HepG2 (cell line): ENCODE measurements around the gene CDC34. TPM values are rescaled to one million over a fixed set of nuclear protein-coding genes. Genes with fewer than 3 reads are reported as not detected.

Source experiments
- ATAC-seq: fragments of 200-7000 bp; cut with Tn5 transposase; 3 replicates; pipeline ENCODE4 v1.9.1; 2020; ENCODE audit warnings: mild to moderate bottlenecking, moderate library complexity
- BruUV-seq: library from RNA; stranded (reverse); fragments of 400-500 nt; replicated peaks from 2 replicates; lab custom pipeline; 2021; lab: Mats Ljungman, UMichigan
- CTCF ChIA-PET: fragments of 300-600 bp; formaldehyde crosslinking; extraction: SDS; loops from one replicate; lab custom pipeline; 2021; ENCODE audit warnings: low total read pairs, inconsistent platforms, low intra/inter-chr PET ratio; lab: Yijun Ruan, JAX
- POLR2A ChIA-PET: fragments of 350-600 bp; sonication (Branson Sonifier 250); formaldehyde crosslinking; loops from one replicate; lab custom pipeline; 2020; ENCODE audit warnings: antibody characterized with exemption, inconsistent platforms; lab: Yijun Ruan, JAX
- DNase-seq: peaks from one replicate; pipeline ENCODE4 v3.0.0-alpha.2; 2015; ENCODE audit warnings: low spot score
- FAIRE-seq: peaks from 3 replicates; lab custom pipeline; 2011; peaks lifted over from hg19 to GRCh38; lab: Jason Lieb, UNC
- H2AFZ ChIP-seq: one replicate; pipeline ENCODE4 v1.6.1; 2011; ENCODE audit warnings: low read length, inconsistent platforms
- H3K27ac ChIP-seq: fragments of 300-600 bp; 3 replicates; pipeline ENCODE4 v1.8.0; 2011; ENCODE audit warnings: mixed run types, mild to moderate bottlenecking, mixed read lengths, low read length, inconsistent platforms; ENCODE audit not compliant: insufficient read depth; ENCODE audit errors: extremely low read length
- H3K27me3 ChIP-seq, 2 experiments: fragments of 200-600 bp in 1 of 2; 2 replicates in 1 of 2; 3 replicates in 1 of 2; pipeline versions ENCODE4 v1.6.0 to v1.8.0; 2011; ENCODE audit warnings: low read length in 2 of 2, mild to moderate bottlenecking in 2 of 2, moderate library complexity in 2 of 2, inconsistent platforms in 1 of 2; ENCODE audit not compliant: insufficient read depth in 2 of 2, control insufficient read depth in 1 of 2
- H3K36me3 ChIP-seq, 2 experiments: fragments of 200-600 bp in 1 of 2; replicated peaks in 1 of 2; 2 replicates in 1 of 2; 3 replicates in 1 of 2; pipeline versions ENCODE4 v1.5.1 to v1.8.0; 2011; ENCODE audit warnings: low read length in 2 of 2, inconsistent platforms in 1 of 2; ENCODE audit not compliant: insufficient read depth in 2 of 2, control insufficient read depth in 1 of 2
- H3K4me1 ChIP-seq: 2 replicates; pipeline ENCODE4 v1.5.1; 2012; ENCODE audit warnings: low read length, inconsistent platforms; ENCODE audit not compliant: insufficient read depth
- H3K4me2 ChIP-seq: 2 replicates; pipeline ENCODE4 v1.6.0; 2011; ENCODE audit warnings: low read depth, low read length, inconsistent platforms
- H3K4me3 ChIP-seq, 3 experiments: fragments of 200-600 bp in 1 of 3; sonication (generic), shearing (Covaris generic) in 1 of 3; replicated peaks in 1 of 3; 2 replicates each; pipeline ENCODE4 v1.5.1; 2011 to 2016; ENCODE audit warnings: low read length in 3 of 3, inconsistent platforms in 2 of 3, low read depth in 2 of 3, mild to moderate bottlenecking in 2 of 3, control low read depth in 1 of 3, mixed read lengths in 1 of 3; ENCODE audit not compliant: insufficient read depth in 1 of 3
- H3K79me2 ChIP-seq: one replicate; pipeline ENCODE4 v1.6.1; 2011; ENCODE audit warnings: low read length, inconsistent platforms; ENCODE audit not compliant: insufficient read depth
- H3K9ac ChIP-seq: 2 replicates; pipeline ENCODE4 v1.6.0; 2011; ENCODE audit warnings: mild to moderate bottlenecking, low read depth, low read length, inconsistent platforms; ENCODE audit not compliant: insufficient read depth
- H3K9me3 ChIP-seq: 2 replicates; pipeline ENCODE4 v1.5.1; 2012; ENCODE audit warnings: mild to moderate bottlenecking, low read length
- H4K20me1 ChIP-seq: 2 replicates; pipeline ENCODE4 v1.6.0; 2011; ENCODE audit warnings: inconsistent platforms, mild to moderate bottlenecking, low read length, moderate library complexity; ENCODE audit not compliant: insufficient read depth
- AGO2 ChIP-seq: fragments of 200-400 bp; formaldehyde crosslinking; optimal IDR thresholded peaks from 2 replicates; pipeline ENCODE3; 2017; ENCODE audit warnings: mild to moderate bottlenecking, low read depth, low read length, moderate library complexity
- AKAP8 ChIP-seq: sonication (generic); formaldehyde crosslinking; IDR thresholded peaks from 2 replicates; pipeline ENCODE4 v1.5.1; 2020; ENCODE audit warnings: mild to moderate bottlenecking, missing genetic modification reagents
- ATF1 ChIP-seq: IDR thresholded peaks from 2 replicates; pipeline ENCODE4 v1.6.1; 2016; ENCODE audit warnings: mild to moderate bottlenecking, control low read depth
- MXD3 ChIP-seq: IDR thresholded peaks from 2 replicates; pipeline ENCODE4 v1.6.1; 2016; ENCODE audit warnings: mild to moderate bottlenecking, missing biosample characterization, missing genetic modification reagents
- POLR2A ChIP-seq, 2 experiments: IDR thresholded peaks; 2 replicates each; pipeline ENCODE4 v1.6.1; 2011; ENCODE audit warnings: low read depth in 2 of 2, low read length in 2 of 2, mild to moderate bottlenecking in 1 of 2, moderate library complexity in 1 of 2; ENCODE audit not compliant: insufficient read depth in 1 of 2
- TFAP4 ChIP-seq: sonication (generic); IDR thresholded peaks from 2 replicates; pipeline ENCODE4 v1.6.1; 2016; ENCODE audit warnings: low read depth, borderline replicate concordance
- ZNF609 ChIP-seq: sonication (generic); formaldehyde crosslinking; IDR thresholded peaks from 2 replicates; pipeline ENCODE4 v1.4.0; 2020; ENCODE audit warnings: mild to moderate bottlenecking, missing genetic modification reagents, borderline replicate concordance
- WGBS: methylation state at CpG from one replicate; pipeline ENCODE4 v1.1.6; 2017; ENCODE audit warnings: low lambda C conversion rate; 5-methylcytosine and 5-hydroxymethylcytosine counted together
- in situ Hi-C: cut with HindIII; loops from 2 replicates; pipeline ENCODE4 v1.10.0; 2017; ENCODE audit warnings: low pct_unique_long_range_greater_than_20kb; ENCODE audit not compliant: extremely low pct_ligation_motif_present
- intact Hi-C: fragments of 100-400 bp; cut with micrococcal nuclease; formaldehyde crosslinking; loops from one replicate; pipeline ENCODE4 v1.10.0; 2022; ENCODE audit not compliant: unreplicated experiment
- polyA plus RNA-seq, 8 experiments: library from polyadenylated mRNA; depleted of rRNA in 3 of 8; stranded (reverse) in 7 of 8; unstranded in 1 of 8; fragments of >200 nt; fragmentation: Illumina TruSeq in 4 of 8; extraction: Trizol in 4 of 8; gene quantifications; 2 replicates each; pipeline versions ENCODE4 v1.2.1 to v1.2.3, GENCODE V29; 2011 to 2016; ENCODE audit warnings: low read depth in 4 of 8, missing spikeins in 1 of 8, mixed read lengths in 1 of 8; ENCODE audit not compliant: insufficient read depth in 1 of 8
- total RNA-seq, 5 experiments: library from RNA; depleted of rRNA; stranded (reverse); fragments of >200 nt; fragmentation: Illumina TruSeq; extraction: Trizol; gene quantifications; 2 replicates each; pipeline ENCODE4 v1.2.3, GENCODE V29; 2016; ENCODE audit warnings: low read depth in 1 of 5

The CDC34 gene
- total and polyA plus RNA-seq, 2 of the 13 experiments (the other 11 are each of a cell fraction or from before 2014, with no cell fraction given): 138 to 150 TPM

DNA sequence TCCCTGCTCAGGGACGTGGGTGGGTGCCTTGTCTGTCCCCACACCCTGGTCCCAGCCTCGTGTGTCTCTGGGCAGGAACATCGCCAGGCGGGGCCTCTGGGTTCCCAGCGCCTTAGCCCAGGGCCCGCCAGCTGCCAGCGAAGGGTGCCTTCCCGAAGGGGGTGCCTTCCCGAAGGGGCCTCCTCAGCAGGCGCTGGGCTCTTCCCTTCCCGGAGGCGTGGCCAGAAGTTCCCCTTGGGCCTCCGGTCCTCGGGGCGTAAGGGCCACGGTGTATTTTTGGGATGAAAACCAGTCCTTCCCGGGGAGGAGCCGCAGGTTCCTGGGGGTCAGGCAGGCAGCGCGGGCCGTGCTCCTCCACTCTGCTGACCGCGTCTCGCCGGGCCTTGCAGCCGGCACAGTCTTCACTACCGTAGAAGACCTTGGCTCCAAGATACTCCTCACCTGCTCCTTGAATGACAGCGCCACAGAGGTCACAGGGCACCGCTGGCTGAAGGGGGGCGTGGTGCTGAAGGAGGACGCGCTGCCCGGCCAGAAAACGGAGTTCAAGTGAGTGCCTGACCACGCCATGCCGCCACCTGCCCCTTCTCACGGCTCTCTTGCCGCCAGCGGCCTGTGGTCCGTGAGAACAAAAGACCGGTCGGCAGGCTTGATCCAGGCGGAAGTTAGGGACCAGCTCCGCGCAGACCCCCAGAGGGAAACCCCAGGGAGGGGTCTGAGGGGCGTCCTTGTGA lies 47.7 kb downstream of the CDC34 start:
- no peak for FAIRE-seq
- Histone ChIP-seq H3K36me3 (peaks cover 35 to 39% of the 10 kb centered on the region in 2 experiments; a peak in 4 of 5 replicates), H3K4me3 (no peak overlapping the region), H4K20me1 (peaks cover 88% of the 10 kb centered on the region), H3K4me2 (no peak overlapping the region), H2AFZ (no peak overlapping the region), H3K27me3 (no peaks in the 10 kb centered on the region), H3K4me1 (peaks cover 16% of the 10 kb centered on the region), H3K9ac (no peak overlapping the region), H3K27ac (no peak overlapping the region), H3K9me3 (no peaks in the 10 kb centered on the region), H3K79me2 (peaks cover 54% of the 10 kb centered on the region)
- in situ Hi-C loops: no loop called here
- TF ChIP-seq AGO2: peak; percentile 8
- peak; percentile 4 for TF ChIP-seq AKAP8
- TF ChIP-seq TFAP4: no peak
- no peak for ATAC-seq
- DNase-seq: no peak
- ChIA-PET CTCF (no interaction called here), POLR2A (no interaction called here)
- intact Hi-C loops: no loop called here
- no TSS peak for BruUV-seq
- 95% methylated on average over 14 of the region's 46 CpGs for WGBS

- ChIA-PET CTCF (no interaction called here), POLR2A (no interaction called here)
- no TSS peak for BruUV-seq
- no peaks in the 10 kb centered on the region for H3K27me3 ChIP-seq
- in situ Hi-C loops (loop anchor here (10.0 kb wide), 1 partner anchor 155 kb away; no protein-coding TSS in a partner anchor), intact Hi-C loops (loop anchor here (10.0 kb wide), 1 partner anchor 85 kb away; the partner anchor contains the start of gene RNF126)
- H4K20me1 ChIP-seq: peaks cover 85% of the 10 kb centered on the region
- no peaks in the 10 kb centered on the region for H3K9me3 ChIP-seq
- H3K4me1 ChIP-seq: peaks cover 16% of the 10 kb centered on the region
- H3K4me3 ChIP-seq: no peak overlapping the region
- no peak overlapping the region for H3K9ac ChIP-seq
- FAIRE-seq: no peak
- TF ChIP-seq ZNF609 (CRISPR knock-in tag) (no peak), AKAP8 (0 out of 2 replicates have a peak, but pooled peaks have one; percentile 26), MXD3 (no peak), ATF1 (no peak), POLR2A (IDR thresholded peaks at IDR 0.05; ENCODE audit: insufficient read depth in 1 of 2, low read depth in 2 of 2, low read length in 2 of 2) (peak in 1 of 2 experiments; percentile 34; a peak in 1 of 4 replicates)
- no peak for DNase-seq
- no peak overlapping the region for H2AFZ ChIP-seq
- peaks cover 49% of the 10 kb centered on the region for H3K79me2 ChIP-seq
- peaks cover 35 to 39% of the 10 kb centered on the region in 2 experiments; a peak in 4 of 5 replicates for H3K36me3 ChIP-seq
- ATAC-seq: no peak
- no peak overlapping the region for H3K27ac ChIP-seq
- WGBS: 80% methylated on average over 1 of the region's 11 CpGs
- no peak overlapping the region for H3K4me2 ChIP-seq
Observed at GRCh38 chr19:579842-580155, 48.2 kb downstream of the CDC34 start.
